K562 (cell line): ENCODE measurements around the gene ICAM3. TPM values are rescaled to one million over a fixed set of nuclear protein-coding genes. Genes with fewer than 3 reads are reported as not detected.

Experiments used
- CBFB ChIP-seq: sonication (generic); formaldehyde crosslinking; IDR thresholded peaks from 2 replicates; pipeline ENCODE4 v1.4.0; 2020; ENCODE audit warnings: mild to moderate bottlenecking, missing genetic modification reagents
- CCNT2 ChIP-seq: IDR thresholded peaks from 2 replicates; pipeline ENCODE4 v1.6.1; 2011; ENCODE audit warnings: borderline replicate concordance, low read depth, mild to moderate bottlenecking, moderate library complexity, mixed read lengths, low read length; ENCODE audit not compliant: insufficient read length; ENCODE audit errors: extremely low read depth
- CEBPZ ChIP-seq: fragments of 150-350 bp; IDR thresholded peaks from 2 replicates; pipeline ENCODE4 v1.6.1; 2014; ENCODE audit warnings: low read depth, mild to moderate bottlenecking, low read length, borderline replicate concordance
- HDAC6 ChIP-seq: IDR thresholded peaks from 2 replicates; pipeline ENCODE4 v1.6.1; 2012; ENCODE audit warnings: low read depth, mild to moderate bottlenecking, control low read depth, inconsistent platforms, low read length, moderate library complexity
- HES1 ChIP-seq: fragments of 450-650 bp; IDR thresholded peaks from 2 replicates; pipeline ENCODE4 v1.6.1; 2016; ENCODE audit warnings: low read depth, mild to moderate bottlenecking, moderate library complexity
- KDM2B ChIP-seq: fragments of 250-450 bp; sonication (Bioruptor Pico); IDR thresholded peaks from 2 replicates; pipeline ENCODE4 v1.8.0; 2021; ENCODE audit warnings: mild to moderate bottlenecking, moderate library complexity
- KLF1 ChIP-seq: fragments of 450-650 bp; IDR thresholded peaks from 2 replicates; pipeline ENCODE4 v1.6.1; 2016; ENCODE audit warnings: missing genetic modification characterization, missing compliant biosample characterization
- MAFG ChIP-seq: fragments of 450-650 bp; conservative IDR thresholded peaks from 2 replicates; pipeline ENCODE4 v1.6.1; 2016; ENCODE audit warnings: missing genetic modification characterization, missing compliant biosample characterization
- MTF1 ChIP-seq: fragments of 250-450 bp; sonication (Bioruptor Pico); IDR thresholded peaks from 2 replicates; pipeline ENCODE4 v1.9.0; 2021; ENCODE audit warnings: moderate library complexity, mild to moderate bottlenecking, inconsistent platforms, borderline replicate concordance
- NCOR1 ChIP-seq: fragments of 450-650 bp; IDR thresholded peaks from 2 replicates; pipeline ENCODE4 v1.6.1; 2016; ENCODE audit warnings: mild to moderate bottlenecking, moderate library complexity
- NEUROD1 ChIP-seq: fragments of 150-350 bp; IDR thresholded peaks from 2 replicates; pipeline ENCODE4 v1.6.1; 2014; ENCODE audit warnings: borderline replicate concordance, low read length, low read depth; ENCODE audit not compliant: partially characterized antibody
- PKNOX1 ChIP-seq: fragments of 450-650 bp; IDR thresholded peaks from 2 replicates; pipeline ENCODE4 v1.6.1; 2016
- SIX5 ChIP-seq, 2 experiments: IDR thresholded peaks; 2 replicates each; pipeline ENCODE4 v1.6.1; 2011; ENCODE audit warnings: low read length in 2 of 2, borderline replicate concordance in 1 of 2, low read depth in 1 of 2, mild to moderate bottlenecking in 1 of 2, moderate library complexity in 1 of 2; ENCODE audit not compliant: insufficient read depth in 1 of 2
- SMARCC2 ChIP-seq: fragments of 450-650 bp; IDR thresholded peaks from 2 replicates; pipeline ENCODE4 v1.6.1; 2017; ENCODE audit warnings: antibody characterized with exemption, moderate library complexity, mild to moderate bottlenecking, low read depth
- SP2 ChIP-seq: IDR thresholded peaks from 2 replicates; pipeline ENCODE4 v1.6.1; 2011; ENCODE audit warnings: mild to moderate bottlenecking, low read depth, low read length, moderate library complexity; ENCODE audit not compliant: poor library complexity, severe bottlenecking; ENCODE audit errors: extremely low read depth
- TRIM28 ChIP-seq: fragments of 450-650 bp; IDR thresholded peaks from 2 replicates; pipeline ENCODE4 v1.6.1; 2017
- ZNF263 ChIP-seq: sonication (generic); formaldehyde crosslinking; IDR thresholded peaks from 2 replicates; pipeline ENCODE4 v1.8.0; 2022; ENCODE audit warnings: mild to moderate bottlenecking, missing genetic modification reagents, borderline replicate concordance
- polyA plus RNA-seq, 8 experiments: library from polyadenylated mRNA; depleted of rRNA in 4 of 8; stranded (reverse) in 5 of 8; unstranded in 3 of 8; fragments of >200 nt; fragmentation: Nextera tagmentation in 2 of 8; fragmentation: Illumina TruSeq in 1 of 8; extraction: Ambion mirVana in 2 of 8; extraction: Trizol in 1 of 8; gene quantifications; 2 replicates each; pipeline versions ENCODE4 v1.2.1 to v1.2.3, GENCODE V29; 2011 to 2014; ENCODE audit warnings: inconsistent platforms in 1 of 8, missing spikeins in 1 of 8
- total RNA-seq, 7 experiments: library from RNA; depleted of rRNA in 6 of 7; stranded (reverse); fragments of >200 nt in 6 of 7; fragmentation: Illumina TruSeq in 2 of 7; extraction: Trizol in 2 of 7; gene quantifications; 2 replicates each; pipeline versions ENCODE4 v1.2.1 to v1.2.3, GENCODE V29; 2011 to 2021; ENCODE audit warnings: low replicate concordance in 1 of 7
- TF ChIP-seq, protein P1 (sequence below): fragments of 450-650 bp; IDR thresholded peaks from 2 replicates; pipeline ENCODE4 v1.7.0; 2016; ENCODE audit warnings: borderline replicate concordance
- TF ChIP-seq, protein P2 (sequence below): fragments of 250-450 bp; sonication (Bioruptor Pico); IDR thresholded peaks from 2 replicates; pipeline ENCODE4 v1.8.0; 2021; ENCODE audit warnings: borderline replicate concordance, mild to moderate bottlenecking, moderate library complexity; ENCODE audit not compliant: poor library complexity, severe bottlenecking

ICAM3 gene
- total and polyA plus RNA-seq, 9 of the 15 experiments (the other 6 are each of a cell fraction or from before 2014, with no cell fraction given), result 6.5 to 39.5 (median 24.2) TPM

DNA sequence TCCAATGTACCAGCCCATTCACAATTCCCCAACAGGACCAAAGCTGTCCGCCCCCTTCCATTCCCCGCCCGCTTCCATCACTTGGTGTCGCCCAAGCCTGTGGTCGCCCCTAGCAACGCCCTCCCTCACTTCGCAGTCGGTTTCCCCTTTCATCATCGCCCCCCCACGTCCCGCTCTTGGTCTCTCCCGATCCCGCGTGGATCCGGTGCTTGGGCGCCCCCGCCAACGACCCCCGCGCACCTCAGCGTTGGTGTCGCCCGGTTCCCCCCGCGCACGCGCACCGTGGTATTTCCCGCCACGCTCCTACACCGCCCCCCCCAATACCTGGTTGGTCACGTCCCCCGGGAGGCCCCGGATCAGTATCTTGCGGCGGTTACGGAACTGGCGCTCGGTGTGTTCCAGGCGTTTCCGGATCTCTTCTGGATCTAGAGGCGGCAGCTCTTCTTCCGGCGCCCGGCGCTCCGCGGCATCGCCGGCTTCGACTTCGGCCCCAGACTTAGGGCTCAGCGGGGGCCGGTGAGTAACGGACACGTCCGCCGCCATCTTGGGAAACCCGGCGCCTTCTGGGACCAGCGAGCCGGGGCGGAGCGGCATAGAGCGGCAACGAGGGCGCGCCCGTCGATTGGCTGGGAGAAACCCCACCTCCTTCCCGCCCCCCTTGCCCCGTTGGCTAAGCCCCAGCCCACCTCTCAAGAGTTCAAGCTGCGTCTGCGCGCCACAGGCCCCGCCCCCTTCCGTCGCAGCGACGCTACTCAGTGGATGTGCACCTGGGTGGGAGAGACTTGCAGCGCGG, 6.3 kb downstream of the ICAM3 start, which contains the start of gene RAVER1 (continued):
- TF ChIP-seq HES1 (no peak), ZNF263 (CRISPR knock-in tag) (peak; percentile 57; the same call in 1 of the 2 replicates), KDM2B (CRISPR knock-in tag) (no peak), MAFG (no peak), SIX5 (IDR thresholded peaks at IDR 0.05; ENCODE audit: borderline replicate concordance in 1 of 2, insufficient read depth in 1 of 2, low read depth in 1 of 2, low read length in 2 of 2) (peak; percentile 29 to 39; a peak in 2 of 4 replicates), TRIM28 (0 out of 2 replicates have a peak, but pooled peaks have one; percentile 29), KLF1 (tag) (no peak; the same call in 1 of the 2 replicates), NEUROD1 (peak; percentile 2), MTF1 (no peak), SP2 (no peak), CCNT2 (peak; percentile 33), CBFB (CRISPR knock-in tag) (no peak), NCOR1 (peak; percentile 6; the same call in 1 of the 2 replicates), CEBPZ (no peak), HDAC6 (no peak), PKNOX1 (peak; percentile 42; the same call in 1 of the 2 replicates), SMARCC2 (no peak)
- TF ChIP-seq, protein P1, sequence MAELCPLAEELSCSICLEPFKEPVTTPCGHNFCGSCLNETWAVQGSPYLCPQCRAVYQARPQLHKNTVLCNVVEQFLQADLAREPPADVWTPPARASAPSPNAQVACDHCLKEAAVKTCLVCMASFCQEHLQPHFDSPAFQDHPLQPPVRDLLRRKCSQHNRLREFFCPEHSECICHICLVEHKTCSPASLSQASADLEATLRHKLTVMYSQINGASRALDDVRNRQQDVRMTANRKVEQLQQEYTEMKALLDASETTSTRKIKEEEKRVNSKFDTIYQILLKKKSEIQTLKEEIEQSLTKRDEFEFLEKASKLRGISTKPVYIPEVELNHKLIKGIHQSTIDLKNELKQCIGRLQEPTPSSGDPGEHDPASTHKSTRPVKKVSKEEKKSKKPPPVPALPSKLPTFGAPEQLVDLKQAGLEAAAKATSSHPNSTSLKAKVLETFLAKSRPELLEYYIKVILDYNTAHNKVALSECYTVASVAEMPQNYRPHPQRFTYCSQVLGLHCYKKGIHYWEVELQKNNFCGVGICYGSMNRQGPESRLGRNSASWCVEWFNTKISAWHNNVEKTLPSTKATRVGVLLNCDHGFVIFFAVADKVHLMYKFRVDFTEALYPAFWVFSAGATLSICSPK, result no peak
- TF ChIP-seq, protein P2, sequence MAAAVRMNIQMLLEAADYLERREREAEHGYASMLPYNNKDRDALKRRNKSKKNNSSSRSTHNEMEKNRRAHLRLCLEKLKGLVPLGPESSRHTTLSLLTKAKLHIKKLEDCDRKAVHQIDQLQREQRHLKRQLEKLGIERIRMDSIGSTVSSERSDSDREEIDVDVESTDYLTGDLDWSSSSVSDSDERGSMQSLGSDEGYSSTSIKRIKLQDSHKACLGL (CRISPR knock-in tag), result peak; percentile 50
